Measurements from ENCODE around the gene NOSTRIN.
"Not testable (repeated sequence)": the region's sequence is repeated elsewhere in the genome, so short reads cannot be mapped to it uniquely, and the experiment has no call there.

The NOSTRIN gene, protein sequence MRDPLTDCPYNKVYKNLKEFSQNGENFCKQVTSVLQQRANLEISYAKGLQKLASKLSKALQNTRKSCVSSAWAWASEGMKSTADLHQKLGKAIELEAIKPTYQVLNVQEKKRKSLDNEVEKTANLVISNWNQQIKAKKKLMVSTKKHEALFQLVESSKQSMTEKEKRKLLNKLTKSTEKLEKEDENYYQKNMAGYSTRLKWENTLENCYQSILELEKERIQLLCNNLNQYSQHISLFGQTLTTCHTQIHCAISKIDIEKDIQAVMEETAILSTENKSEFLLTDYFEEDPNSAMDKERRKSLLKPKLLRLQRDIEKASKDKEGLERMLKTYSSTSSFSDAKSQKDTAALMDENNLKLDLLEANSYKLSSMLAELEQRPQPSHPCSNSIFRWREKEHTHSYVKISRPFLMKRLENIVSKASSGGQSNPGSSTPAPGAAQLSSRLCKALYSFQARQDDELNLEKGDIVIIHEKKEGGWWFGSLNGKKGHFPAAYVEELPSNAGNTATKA

DNA sequence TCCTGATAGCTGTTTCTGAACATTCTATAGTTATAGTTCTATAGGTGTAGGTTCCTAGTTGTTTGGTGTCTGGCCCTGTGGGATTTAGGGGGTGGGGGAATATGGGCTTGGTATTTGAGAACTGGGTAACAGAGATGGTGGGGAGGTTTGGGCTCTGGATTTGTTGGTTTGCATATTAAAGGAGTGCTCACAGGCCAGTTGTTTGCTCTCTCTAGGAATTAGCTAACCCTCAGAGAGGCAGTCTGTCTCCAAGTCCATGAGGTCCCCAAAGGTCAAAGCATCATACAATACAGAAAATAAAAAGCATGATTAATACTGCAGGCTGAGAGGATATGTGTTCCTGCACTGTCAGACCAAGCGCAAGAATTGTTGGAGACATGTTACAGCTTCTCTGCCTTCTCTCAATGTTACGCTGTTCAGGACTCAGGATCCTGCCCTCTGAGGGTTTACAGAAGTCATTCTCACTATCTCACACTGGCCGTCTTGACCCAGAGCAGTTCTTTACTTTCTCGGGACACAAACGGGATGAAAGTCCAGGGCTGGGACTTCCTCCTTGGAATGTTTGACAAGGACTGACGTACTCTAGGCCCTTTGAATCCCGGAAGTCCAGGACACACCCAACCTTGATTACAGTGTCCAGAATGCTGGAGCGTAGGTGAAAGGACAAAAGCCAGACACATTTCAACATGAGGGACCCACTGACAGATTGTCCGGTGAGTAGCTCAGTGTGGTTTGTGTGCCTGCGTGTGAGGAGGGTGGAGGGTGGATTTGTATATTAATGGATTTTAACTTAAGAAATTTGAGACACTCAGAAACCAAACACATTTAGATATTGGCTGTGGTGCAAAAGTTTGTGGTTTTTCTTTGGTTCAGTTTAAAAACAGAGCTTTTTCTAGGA, at the start of gene NOSTRIN:
NOSTRIN (plus strand) TSS at position 677 of the 898 bp plus-strand sequence; CDS start at position 687, 10 bp downstream.
- no peak for DNase-seq

DNA sequence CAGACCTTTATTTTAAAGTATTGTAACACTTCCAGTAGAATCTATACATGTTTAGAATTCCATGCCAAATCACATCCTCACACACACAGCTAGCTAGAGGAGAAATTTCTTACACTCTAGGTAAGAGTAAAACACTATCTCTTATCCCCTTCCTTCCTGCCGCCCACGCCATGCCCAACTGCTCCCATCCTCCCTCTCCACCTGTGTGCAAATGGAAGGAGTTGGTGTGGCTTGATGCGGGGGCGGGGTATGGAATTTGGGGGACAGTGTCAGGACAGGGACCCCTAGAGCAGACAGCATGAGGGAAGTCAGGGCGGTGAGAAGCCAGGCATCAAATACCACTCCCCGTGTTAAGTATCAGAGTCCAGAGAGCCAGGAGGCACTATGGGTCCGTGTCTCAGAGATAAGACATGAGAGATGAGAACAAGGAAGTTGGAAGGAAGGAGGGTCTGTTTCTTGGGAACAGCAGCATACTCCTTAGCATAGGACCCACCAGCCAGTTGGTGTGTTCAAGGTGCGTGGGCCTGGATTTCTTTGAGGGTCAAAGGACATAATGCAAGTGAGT, 48.6 kb upstream of the NOSTRIN start:
- no peak for DNase-seq

DNA sequence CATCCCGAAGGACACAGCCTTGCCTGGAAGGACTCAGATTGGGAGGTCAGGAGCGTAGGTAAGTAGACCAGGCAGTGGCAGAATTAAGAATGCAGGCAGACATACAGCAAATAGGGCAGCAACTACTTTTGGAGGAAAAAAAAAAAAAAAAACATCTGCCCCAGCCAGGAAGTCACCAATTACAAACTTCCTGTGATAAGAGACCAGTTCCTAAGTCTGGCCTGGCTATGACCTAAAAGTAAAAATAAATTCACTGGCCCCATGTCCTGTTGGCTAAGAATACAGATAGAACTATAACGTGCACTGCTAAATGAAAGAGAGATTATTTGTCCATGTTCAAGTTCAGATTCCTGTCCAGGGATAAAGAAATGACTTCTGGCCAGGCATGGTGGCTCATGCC, 45.2 kb upstream of the NOSTRIN start:
- no peak for DNase-seq

DNA sequence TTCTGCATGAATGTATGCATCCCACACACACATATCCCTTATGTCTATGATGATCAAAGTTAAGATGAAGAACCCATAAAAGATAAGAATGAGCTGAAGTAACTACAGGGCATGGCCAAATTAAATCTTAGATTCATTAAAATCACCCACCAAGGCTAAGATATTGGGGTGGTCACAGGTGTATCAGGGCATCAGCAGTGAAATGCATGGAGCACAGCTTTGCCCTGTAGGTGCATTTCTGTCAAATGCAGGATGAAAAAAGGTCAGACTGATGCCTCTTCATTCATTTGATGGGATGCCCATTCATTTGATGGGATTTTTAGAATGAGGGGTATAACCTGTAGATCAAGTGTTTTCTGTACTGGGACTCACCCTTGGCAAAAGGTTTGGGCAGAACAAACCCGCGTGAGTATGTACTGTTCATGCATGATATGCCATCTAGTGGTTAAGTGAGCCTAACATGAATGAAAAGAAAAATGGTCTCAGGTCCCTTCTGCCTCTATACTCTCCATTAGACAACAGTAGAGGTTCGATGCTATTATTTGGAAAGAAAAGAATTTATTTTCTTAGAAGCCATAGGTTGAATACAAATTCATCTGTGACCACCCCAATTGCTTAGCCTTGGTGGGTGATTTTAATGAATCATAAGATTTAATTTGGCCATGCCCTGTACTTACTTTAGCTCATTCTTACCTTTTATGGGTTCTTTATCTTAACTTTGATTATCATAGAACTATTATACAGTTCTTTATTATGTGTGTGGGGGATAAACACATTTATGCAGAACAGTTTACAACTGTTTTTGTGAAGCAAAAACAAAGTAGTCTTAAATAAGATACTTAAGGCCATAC, 43.2 kb upstream of the NOSTRIN start:
- peak in 1 of 2 donors; percentile 12 for DNase-seq

DNA sequence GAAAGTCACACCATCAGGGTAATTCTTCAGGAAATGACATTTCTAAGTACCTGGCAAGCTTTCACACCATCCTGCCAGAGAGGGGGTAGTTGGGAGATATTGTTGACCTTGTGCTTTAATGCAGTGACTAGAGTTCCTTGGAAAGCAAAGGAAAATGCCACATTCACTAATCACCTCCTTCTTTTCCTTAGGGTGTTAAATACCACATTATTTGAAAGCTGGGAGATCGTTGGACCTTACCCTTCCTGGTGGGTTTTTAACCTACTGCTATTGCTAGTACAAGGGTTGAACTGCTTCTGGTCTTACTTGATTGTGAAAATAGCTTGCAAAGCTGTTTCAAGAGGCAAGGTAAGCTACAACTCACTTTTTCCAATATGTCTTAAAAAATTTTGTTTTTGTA, 37.0 kb upstream of the NOSTRIN start:
- DNase-seq, result no peak

DNA sequence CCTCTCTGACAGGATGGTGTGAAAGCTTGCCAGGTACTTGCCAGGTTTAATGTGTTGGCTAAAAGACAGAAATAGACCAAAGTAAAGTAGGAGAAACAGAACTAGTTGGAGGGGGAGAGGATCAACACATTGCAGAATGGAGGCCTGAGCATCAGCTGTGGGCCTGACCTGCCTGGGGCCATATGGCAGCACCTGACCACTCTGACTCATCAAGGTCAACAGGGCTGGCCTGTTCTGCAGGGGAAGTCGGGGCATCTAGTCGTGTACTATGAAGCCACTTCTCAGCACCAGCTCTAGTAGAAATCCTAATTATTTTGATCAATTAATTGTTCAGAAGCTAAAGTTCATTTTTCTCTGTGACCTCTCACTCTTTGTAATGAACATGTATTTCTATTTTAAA, 35.8 kb upstream of the NOSTRIN start:
- DNase-seq, result no peak

DNA sequence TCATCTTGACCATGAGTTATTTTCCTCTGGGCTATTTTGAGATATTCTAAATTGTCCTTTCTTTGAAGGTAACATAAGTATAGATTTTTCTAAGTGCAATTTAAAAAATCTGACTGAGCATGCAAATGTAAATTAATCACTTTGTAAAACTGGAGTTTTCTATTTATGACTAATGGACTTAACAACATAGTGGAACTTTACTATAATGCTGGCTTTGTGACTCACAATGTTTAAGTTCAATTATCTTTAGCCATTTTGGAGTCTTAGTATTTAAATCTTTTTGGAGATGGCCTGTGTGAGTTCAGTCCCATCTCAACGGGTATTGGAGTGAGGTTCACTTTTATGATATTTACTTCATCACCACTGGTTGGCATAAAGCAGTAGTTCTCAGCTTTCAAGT, 35.2 kb upstream of the NOSTRIN start:
- DNase-seq, result no peak

DNA sequence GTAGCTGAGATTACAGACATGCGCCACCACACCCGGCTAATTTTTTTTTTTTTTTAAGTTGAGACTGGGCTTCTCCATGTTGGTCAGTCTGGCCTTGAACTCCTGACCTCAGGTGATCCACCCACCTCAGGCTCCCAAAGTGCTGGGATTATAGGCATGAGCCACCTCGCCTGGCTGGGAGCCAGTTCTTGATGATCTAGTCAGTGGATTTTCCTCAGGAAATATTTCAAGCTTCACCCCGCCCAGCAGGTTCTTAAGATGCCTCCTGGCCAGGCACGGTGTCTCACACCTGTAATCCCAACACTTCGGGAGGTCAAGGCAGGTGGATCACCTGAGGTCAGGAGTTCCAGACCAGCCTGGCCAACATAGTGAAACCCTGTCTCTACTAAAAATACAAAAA, 34.1 kb upstream of the NOSTRIN start:
- DNase-seq, result not testable (repeated sequence)

DNA sequence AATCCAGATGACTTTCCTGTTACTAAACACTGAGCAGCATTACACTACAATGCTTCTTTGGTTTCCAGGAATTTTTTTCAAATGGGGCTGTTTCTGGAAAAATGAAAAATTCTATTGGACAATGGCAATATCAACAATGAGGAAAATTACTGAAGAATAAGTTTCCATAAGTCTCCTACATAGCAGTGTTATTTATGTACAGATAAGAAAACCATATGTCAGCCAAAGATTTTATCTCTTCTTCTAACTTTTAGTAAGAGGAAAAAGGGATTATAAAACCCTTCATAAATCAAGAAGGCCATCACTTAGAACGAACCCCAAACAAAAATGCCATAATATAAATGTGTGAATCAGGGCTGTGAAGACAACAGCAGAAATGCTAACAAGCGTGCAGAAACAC, 31.6 kb upstream of the NOSTRIN start:
- no peak for DNase-seq

DNA sequence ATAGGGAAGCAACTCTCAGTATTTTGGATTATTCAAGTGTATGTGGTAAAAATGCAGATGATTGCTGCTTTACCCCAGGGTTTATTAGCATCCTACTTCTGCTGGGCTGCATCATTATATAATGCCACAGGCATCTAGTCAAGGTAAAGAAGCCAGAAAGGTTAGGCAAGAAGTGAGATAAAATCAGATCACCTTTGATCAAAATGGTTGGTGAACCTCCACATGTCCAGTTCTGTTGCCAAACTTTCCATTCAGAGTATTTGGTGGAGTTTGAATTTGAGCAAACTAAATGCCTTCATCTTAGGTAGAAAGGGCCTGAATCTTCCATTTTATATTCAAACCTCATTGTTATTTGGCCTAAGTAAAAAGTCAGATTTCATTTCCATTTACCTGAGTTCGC, 29.7 kb upstream of the NOSTRIN start:
- no peak for DNase-seq

DNA sequence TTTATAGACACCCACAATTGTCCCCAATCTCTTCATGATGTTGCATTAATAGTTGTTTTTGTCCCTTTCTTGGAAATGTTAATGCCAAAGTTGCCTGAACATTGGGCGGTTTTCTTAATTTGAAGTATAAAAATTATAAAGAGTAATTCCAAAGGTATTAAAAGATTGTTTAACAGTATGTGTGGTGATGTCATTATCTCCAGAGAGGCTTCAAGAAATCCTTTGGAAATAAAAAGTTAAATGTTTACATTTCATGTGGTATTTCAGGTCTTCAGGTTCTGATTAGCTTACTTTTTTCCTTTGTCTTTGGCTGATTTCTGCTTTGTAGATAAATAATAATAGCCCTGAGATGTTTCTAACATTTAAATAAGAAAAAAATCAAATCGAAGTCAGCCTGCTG, 29.3 kb upstream of the NOSTRIN start:
- DNase-seq, result no peak

DNA sequence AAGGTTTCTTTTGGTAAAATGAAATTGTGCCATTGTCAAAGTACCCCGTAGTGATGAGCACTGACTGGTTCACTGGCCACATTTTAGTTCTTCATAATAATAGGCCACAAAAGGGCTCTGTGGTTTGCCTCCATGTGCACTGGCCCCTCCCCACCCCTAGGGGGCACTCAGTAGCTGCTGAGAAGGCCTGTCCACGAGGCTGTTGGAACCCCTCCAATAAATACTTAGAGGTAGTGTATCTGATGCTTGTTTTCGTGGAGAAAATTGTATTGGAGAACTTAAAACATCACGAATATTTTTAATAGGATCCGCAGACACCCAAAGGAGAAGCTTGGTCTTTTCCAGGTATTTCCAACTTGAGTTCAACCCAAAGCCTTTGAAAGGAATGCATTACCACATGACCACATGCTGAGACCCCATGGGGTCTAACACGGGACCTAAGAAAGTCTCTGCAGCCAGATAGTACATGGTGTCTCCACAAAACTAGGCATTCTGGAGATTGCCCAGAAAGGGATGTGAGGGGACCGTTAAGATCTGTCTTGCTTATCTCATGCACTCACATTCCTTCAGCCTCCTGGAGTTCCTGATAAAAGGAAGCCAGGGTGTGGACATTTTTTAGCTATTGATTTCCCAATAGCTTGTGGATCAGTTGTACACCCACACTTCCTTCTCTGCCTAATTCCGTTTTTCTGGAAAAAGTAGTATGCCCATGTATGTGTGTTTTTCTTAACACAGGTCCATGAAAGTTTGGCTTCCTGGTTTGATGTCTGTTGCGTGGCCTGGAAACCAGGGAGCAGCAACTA, 28.5 kb upstream of the NOSTRIN start:
- DNase-seq, result peak; percentile 23 to 44

DNA sequence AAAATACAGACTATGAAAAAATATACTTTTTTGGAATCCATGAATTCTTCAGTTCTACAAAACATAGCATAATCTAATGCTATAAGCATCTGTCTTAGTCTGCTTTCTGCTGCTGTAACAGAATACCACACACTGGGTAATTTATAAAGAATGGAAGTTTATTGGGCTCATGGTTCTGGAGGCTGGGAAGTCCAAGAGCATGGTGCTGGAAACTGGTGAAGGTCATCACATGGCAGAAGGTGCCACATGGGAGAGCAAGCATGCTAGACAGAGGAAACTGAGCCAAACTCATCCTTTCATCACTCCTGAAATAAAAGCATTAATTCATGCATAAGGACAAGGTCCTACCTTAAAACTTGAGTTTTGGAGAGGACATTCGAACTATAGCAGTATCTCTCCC, 26.6 kb upstream of the NOSTRIN start:
- no peak for DNase-seq

DNA sequence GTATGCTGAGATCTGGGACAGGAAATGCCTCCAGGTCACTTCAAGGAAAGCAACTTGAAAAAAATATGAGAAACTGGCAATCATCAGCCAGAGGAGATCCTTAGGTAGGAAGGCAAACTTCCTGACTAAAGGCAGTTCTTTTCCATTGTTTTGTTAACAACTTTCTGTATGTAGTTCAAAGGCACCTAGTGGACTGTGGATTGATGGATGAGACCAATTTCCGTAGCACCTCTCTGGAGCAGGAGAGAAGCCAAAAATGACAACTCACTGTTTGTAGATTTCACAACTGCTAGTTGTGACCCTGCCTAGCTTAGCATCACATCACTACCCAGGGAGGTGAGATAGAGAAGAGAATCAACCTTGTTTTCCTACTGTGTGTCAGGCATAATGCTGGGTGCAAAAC, 21.8 kb upstream of the NOSTRIN start:
- DNase-seq, result no peak

DNA sequence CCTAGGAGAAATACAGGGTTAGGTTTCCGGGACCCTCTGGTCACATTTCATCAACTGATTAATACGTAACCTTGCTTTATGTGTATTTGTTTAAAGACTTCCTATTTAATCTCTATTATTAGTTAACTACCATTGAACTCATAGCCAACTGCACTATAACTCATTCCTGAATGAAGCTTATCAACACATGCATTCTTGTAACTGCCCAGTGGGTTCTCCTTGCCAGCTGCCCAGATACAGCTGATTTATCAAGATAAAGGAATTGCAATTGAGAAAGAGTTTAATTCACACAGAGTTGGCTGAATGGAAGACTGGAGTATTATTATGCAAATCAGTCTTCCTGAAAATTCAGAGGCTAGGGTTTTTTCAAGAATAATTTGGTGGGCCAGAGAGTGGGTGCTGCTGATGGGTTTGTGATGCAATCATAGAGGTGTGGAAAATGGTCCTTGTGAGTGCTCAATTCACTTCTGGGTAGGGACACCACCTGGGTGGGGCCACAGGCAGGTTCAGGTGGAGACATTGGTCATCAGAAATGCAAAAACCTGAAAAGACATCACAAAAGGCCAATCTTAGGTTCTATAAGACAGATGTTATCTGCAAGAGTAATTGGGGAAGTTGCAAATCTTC, 21.1 kb upstream of the NOSTRIN start:
- DNase-seq, result no peak

DNA sequence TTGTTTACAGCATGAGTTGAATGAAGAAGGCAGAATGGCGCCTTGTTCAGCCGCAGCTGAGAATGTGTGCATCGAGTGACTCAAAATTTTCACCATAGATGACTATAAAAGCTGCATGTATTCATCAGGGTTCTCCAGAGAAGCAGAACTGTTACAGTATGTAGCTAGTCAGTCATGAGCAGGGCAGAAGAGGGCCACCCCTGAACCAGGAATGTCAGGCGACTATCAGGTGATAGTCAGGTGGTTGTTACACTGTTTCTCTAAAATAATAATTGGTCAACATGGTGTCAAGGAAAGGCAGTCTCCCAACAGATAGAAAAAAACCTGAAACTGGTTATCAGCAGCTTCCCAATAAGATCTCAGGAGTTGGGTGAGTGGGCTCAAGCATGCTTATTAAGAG, 20.2 kb upstream of the NOSTRIN start:
- DNase-seq, result no peak

DNA sequence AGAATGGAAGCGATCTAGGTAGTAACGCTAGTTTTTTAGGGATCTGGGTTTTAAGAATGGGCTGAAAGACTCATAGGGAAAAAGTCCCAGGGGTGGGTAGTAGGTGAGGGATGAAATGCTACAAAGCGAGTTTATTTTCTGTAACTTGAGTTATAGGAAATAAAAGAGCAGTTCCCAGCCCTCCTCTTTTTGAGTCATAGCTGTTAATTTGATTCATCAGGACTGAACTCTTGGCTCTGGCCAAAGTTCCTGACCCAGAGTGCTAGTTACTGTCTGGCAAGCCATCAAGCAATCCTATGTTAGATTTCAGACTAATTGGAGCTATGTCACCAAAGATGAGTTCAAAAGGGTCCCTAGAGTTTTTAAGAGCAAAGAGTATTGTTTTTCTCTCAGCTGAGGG, 17.4 kb upstream of the NOSTRIN start:
- DNase-seq, result no peak

DNA sequence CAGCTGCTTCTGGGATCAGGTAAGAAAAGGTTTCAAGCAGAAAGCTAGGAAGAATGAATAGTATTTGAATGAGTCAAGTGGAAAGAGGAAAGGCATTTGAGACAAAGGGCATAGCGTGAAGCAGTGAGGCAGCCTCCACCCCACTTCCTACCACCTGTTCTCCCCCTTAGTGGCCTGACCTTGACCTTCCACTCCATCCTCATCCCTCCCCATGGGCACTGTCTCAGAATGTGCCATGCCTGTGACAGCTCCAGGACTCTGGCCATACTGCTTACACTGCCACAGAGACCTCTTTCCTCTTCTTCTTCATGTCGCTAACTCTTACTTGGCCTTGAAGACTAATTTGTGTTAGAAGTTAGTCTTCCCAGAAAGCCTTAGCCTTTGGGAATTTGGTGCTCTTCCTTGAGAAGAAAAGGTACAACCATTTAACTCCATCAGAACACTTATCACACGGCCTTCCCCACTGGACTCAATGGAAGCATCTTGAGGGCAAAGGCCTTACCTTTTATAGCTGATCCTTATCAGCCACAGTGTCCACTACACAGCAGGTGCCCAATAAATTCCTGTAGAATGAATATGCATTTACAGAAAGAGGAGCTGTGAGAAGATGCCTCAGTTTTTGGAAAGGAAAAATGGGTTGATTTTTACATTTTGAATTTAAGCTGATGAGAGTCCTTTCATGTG, 15.2 kb upstream of the NOSTRIN start:
- no peak for DNase-seq

DNA sequence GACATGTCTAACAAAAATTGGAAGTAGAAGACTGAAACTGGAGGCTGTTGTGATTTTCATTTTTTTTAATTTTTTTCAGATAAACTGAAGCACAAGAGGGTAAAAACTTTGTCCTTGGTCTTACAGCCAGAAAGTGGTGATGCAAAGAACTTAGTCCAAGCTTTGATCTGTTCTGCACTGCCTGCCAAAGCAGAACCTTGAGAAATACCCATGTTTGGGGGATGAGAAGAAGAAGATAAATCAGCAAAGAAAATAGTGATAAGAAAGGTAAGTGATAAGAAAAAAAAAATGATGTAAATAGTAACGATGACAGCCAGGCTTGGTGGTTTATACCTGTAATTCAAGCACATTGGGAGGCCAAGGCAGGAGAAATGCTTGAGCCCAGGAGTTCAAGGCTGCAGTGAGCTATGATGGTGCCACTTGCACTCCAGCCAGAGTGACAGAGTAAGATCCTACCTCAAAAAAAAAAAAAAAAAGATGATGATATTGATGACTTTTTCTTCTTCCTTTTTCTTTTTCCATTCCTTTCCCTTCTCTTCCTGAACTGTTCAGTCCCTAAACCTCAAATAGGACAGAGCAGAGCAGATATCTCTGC, 14.6 kb upstream of the NOSTRIN start:
- DNase-seq, result no peak

DNA sequence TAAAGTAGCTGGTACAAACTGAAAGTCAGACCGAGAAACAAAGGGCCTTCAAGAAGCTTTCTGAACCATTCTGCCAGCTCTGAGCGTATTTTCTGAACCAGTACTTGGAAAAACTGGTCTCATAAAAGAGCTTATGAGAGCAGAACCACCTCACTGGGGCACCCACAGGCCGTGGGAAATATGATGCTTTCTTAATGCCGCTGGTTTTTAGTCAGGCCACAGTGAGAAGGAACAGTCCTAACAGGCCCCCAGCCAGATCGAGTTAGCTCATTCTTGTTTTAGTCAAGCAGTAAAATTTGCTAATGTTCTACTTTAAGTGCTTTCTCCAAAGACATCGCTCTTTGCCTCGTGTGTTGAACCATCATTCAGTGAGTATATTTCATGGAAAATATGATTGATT, 12.7 kb upstream of the NOSTRIN start:
- DNase-seq, result no peak

Data from stimulated activated CD4-positive, alpha-beta T cell treated with anti-CD3 and anti-CD28 coated beads, Interleukin-2, amount 100 ng/mL, for 24 hours (primary cell).